ENCODE data around the gene KCNJ1. TPM values are rescaled to one million over a fixed set of nuclear protein-coding genes. Genes with fewer than 3 reads are reported as not detected.

KCNJ1 gene
- total and polyA plus RNA-seq, 2 donors (not counting 3 experiments of a cell fraction or from before 2014, with no cell fraction given): not detected

GRCh38 chr11:128839081-128839480 lies 28.0 kb downstream of the KCNJ1 start:
- no peak for TF ChIP-seq MAX (IDR thresholded peaks at IDR 0.05; ENCODE audit: insufficient read depth, insufficient read length)
- TF ChIP-seq POLR2AphosphoS5 (IDR thresholded peaks at IDR 0.05; ENCODE audit: insufficient read depth, low read depth, low read length): no peak
- no peak for TF ChIP-seq MYC (IDR thresholded peaks at IDR 0.05; ENCODE audit: low read depth, low read length)
- TF ChIP-seq POLR2A (IDR thresholded peaks at IDR 0.05; ENCODE audit: low read depth, low read length): no peak
- TF ChIP-seq EZH2 (IDR thresholded peaks at IDR 0.05; ENCODE audit: borderline replicate concordance, low read depth, low read length, severe bottlenecking): no peak
- TF ChIP-seq FOS (IDR thresholded peaks at IDR 0.05; ENCODE audit: borderline replicate concordance, insufficient read depth, low read length): no peak
- no peak for TF ChIP-seq JUN (IDR thresholded peaks at IDR 0.05; ENCODE audit: borderline replicate concordance, insufficient read depth, insufficient read length, low read depth)
- TF ChIP-seq GATA2 (IDR thresholded peaks at IDR 0.05; ENCODE audit: insufficient read depth, insufficient read length, low read depth, low read length): no peak
- TF ChIP-seq CTCF (IDR thresholded peaks at IDR 0.05; ENCODE audit: extremely low read depth in 1 of 2, insufficient read depth in 1 of 2, low read depth in 1 of 2, low read length in 2 of 2): no peak

More at GRCh38 chr11:128839081-128839480, 28.0 kb downstream of the KCNJ1 start:
- Histone ChIP-seq H3K4me1 (ENCODE audit: control insufficient read depth, extremely low read depth, insufficient read depth, low read length) (peaks cover 48% of the 10 kb centered on the region), H3K9ac (replicated peaks; ENCODE audit: extremely low read depth, insufficient read depth, low read length) (no peak overlapping the region), H3K36me3 (ENCODE audit: control insufficient read depth in 2 of 2, extremely low read depth in 1 of 2, insufficient read depth in 2 of 2, low read length in 2 of 2) (no peaks in the 10 kb centered on the region), H3K79me2 (ENCODE audit: control insufficient read depth, insufficient read depth, low read length) (no peaks in the 10 kb centered on the region), H2AFZ (ENCODE audit: low read depth, low read length) (no peak overlapping the region), H3K4me2 (ENCODE audit: insufficient read depth, low read length) (no peak overlapping the region), H3K27ac (ENCODE audit: insufficient read depth, low read depth, low read length) (no peak overlapping the region), H4K20me1 (replicated peaks; ENCODE audit: control insufficient read depth, extremely low read depth, insufficient read depth, low read length) (no peaks in the 10 kb centered on the region), H3K9me1 (replicated peaks; ENCODE audit: control insufficient read depth, extremely low read depth, insufficient read depth, low read length) (no peaks in the 10 kb centered on the region), H3K27me3 (ENCODE audit: control insufficient read depth in 2 of 2, insufficient read depth in 2 of 2, low read length in 2 of 2) (no peaks in the 10 kb centered on the region), H3K4me3 (replicated peaks in 1 of 3; ENCODE audit: insufficient read depth in 1 of 3, low read depth in 1 of 3, low read length in 3 of 3) (no peak overlapping the region), H3K9me3 (replicated peaks; ENCODE audit: control insufficient read depth, insufficient read depth, low read length) (no peaks in the 10 kb centered on the region)
- DNase-seq (ENCODE audit: low read depth, low spot score) (no peak), FAIRE-seq (no peak)
- POLR2A ChIA-PET: no interaction called here
- no TSS peak for BruUV-seq (replicated peaks)
- CTCF ChIA-PET: interaction anchor here (1.9 kb wide), 1 partner anchor 118 kb away, joined by 7 read pairs; no protein-coding TSS in a partner anchor
- dilution Hi-C loops (cut with MboI; ENCODE audit: extremely low pct_ligation_motif_present, low sequenced_read_pairs) (no loop called here), intact Hi-C loops (cut with micrococcal nuclease) (no loop called here)
